GM12878 (cell line): ENCODE data around the gene MAP1S. TPM values are rescaled to one million over a fixed set of nuclear protein-coding genes. Genes with fewer than 3 reads are reported as not detected.

Source experiments
- ATAC-seq: fragments of 200-7000 bp; cut with Tn5 transposase; 3 replicates; pipeline ENCODE4 v1.9.1; 2020; ENCODE audit warnings: mild to moderate bottlenecking, moderate library complexity
- BruUV-seq: library from RNA; stranded (reverse); fragments of 400-500 nt; replicated peaks from 2 replicates; lab custom pipeline; 2021; lab: Mats Ljungman, UMichigan
- CTCF ChIA-PET: fragments of 300-600 bp; sonication (Branson Sonifier 250); formaldehyde crosslinking; extraction: SDS; loops from one replicate; lab custom pipeline; 2021; ENCODE audit warnings: inconsistent platforms; lab: Yijun Ruan, JAX
- POLR2A ChIA-PET: fragments of 350-600 bp; formaldehyde crosslinking; extraction: SDS; loops from one replicate; lab custom pipeline; 2021; ENCODE audit warnings: inconsistent platforms; lab: Charles Lee
- RAD21 ChIA-PET: fragments of 300-600 bp; sonication (Branson Sonifier 250); formaldehyde crosslinking; loops from one replicate; lab custom pipeline; 2023; ENCODE audit warnings: antibody characterized with exemption; ENCODE audit not compliant: unreplicated experiment; lab: Charles Lee
- SMC1A ChIA-PET: fragments of 300-600 bp; sonication (Branson Sonifier 250); formaldehyde crosslinking; loops from one replicate; lab custom pipeline; 2023; ENCODE audit not compliant: unreplicated experiment, uncharacterized antibody; lab: Charles Lee
- DNase-seq: peaks from one replicate; pipeline ENCODE4 v3.0.0-alpha.2; 2011; ENCODE audit warnings: low read depth, low spot score
- FAIRE-seq: peaks from 3 replicates; lab custom pipeline; 2011; peaks lifted over from hg19 to GRCh38; lab: Jason Lieb, UNC
- H2AFZ ChIP-seq: 2 replicates; pipeline ENCODE4 v1.6.0; 2011; ENCODE audit warnings: low read depth, low read length, control low read depth; ENCODE audit not compliant: control insufficient read depth
- H3K27ac ChIP-seq: 2 replicates; pipeline ENCODE4 v1.5.1; 2011; ENCODE audit warnings: control low read depth; ENCODE audit not compliant: control insufficient read depth, insufficient read depth
- H3K27me3 ChIP-seq, 2 experiments: replicated peaks in 1 of 2; 2 replicates each; pipeline versions ENCODE4 v1.6.0 to v1.6.1; 2011; ENCODE audit warnings: low read length in 1 of 2; ENCODE audit not compliant: control insufficient read depth in 2 of 2, insufficient read depth in 2 of 2
- H3K36me3 ChIP-seq, 2 experiments: 2 replicates each; pipeline ENCODE4 v1.5.1; 2011; ENCODE audit warnings: low read length in 1 of 2; ENCODE audit not compliant: control insufficient read depth in 2 of 2, insufficient read depth in 2 of 2
- H3K4me1 ChIP-seq: 2 replicates; pipeline ENCODE4 v1.6.1; 2011; ENCODE audit warnings: mild to moderate bottlenecking, low read length, moderate library complexity, mixed read lengths; ENCODE audit not compliant: control insufficient read depth, insufficient read depth
- H3K4me2 ChIP-seq: 2 replicates; pipeline ENCODE4 v1.6.0; 2011; ENCODE audit warnings: control low read depth; ENCODE audit not compliant: control insufficient read depth, insufficient read depth
- H3K4me3 ChIP-seq: fragments of 200-600 bp; sonication (generic); 2 replicates; pipeline ENCODE4 v1.5.1; 2016
- H3K79me2 ChIP-seq: 2 replicates; pipeline ENCODE4 v1.6.0; 2011; ENCODE audit warnings: low read length; ENCODE audit not compliant: control insufficient read depth, insufficient read depth
- H3K9ac ChIP-seq: 2 replicates; pipeline ENCODE4 v1.8.0; 2011; ENCODE audit warnings: low read length, control low read depth, mixed read lengths; ENCODE audit not compliant: control insufficient read depth, insufficient read depth
- H3K9me3 ChIP-seq: replicated peaks from 3 replicates; pipeline ENCODE4 v1.5.1; 2011; ENCODE audit warnings: mild to moderate bottlenecking, low read length; ENCODE audit not compliant: control insufficient read depth, insufficient read depth
- H4K20me1 ChIP-seq: 2 replicates; pipeline ENCODE4 v1.6.0; 2011; ENCODE audit not compliant: control insufficient read depth, insufficient read depth
- ASH2L ChIP-seq: fragments of 300-600, 200-600 bp; sonication (generic); IDR thresholded peaks from 2 replicates; pipeline ENCODE4 v1.6.1; 2017; ENCODE audit warnings: low read depth, mild to moderate bottlenecking, borderline replicate concordance
- RBBP5 ChIP-seq: fragments of 200-600 bp; sonication (generic); conservative IDR thresholded peaks from 2 replicates; pipeline ENCODE4 v1.6.1; 2016
- SIN3A ChIP-seq: IDR thresholded peaks from 2 replicates; pipeline ENCODE4 v1.6.1; 2012; ENCODE audit warnings: low read depth, low read length, improper control_type of control experiment
- SMARCA5 ChIP-seq: fragments of 450-650 bp; IDR thresholded peaks from 2 replicates; pipeline ENCODE4 v1.6.1; 2017; ENCODE audit warnings: mild to moderate bottlenecking
- ZNF217 ChIP-seq: fragments of 450-650 bp; IDR thresholded peaks from 2 replicates; pipeline ENCODE4 v1.6.1; 2017; ENCODE audit warnings: antibody characterized with exemption, mild to moderate bottlenecking
- WGBS: methylation state at CpG from one replicate; pipeline ENCODE4 v1.1.6; 2016; ENCODE audit warnings: low lambda C conversion rate; ENCODE audit not compliant: insufficient replicate concordance, insufficient coverage; ENCODE audit errors: missing lambda C conversion rate; 5-methylcytosine and 5-hydroxymethylcytosine counted together
- in situ Hi-C: fragments of 300-500 bp; cut with MboI; formaldehyde crosslinking; loops from 9 replicates; pipeline ENCODE4 v1.14.3; 2018; ENCODE audit warnings: mixed read lengths
- intact Hi-C: fragments of 100-400 bp; cut with micrococcal nuclease; formaldehyde crosslinking; loops from one replicate; pipeline ENCODE4 v1.14.2; 2022; ENCODE audit not compliant: unreplicated experiment
- polyA plus RNA-seq, 11 experiments: library from polyadenylated mRNA; depleted of rRNA in 4 of 11; unstranded in 6 of 11; stranded (reverse) in 5 of 11; fragments of >200 nt; fragmentation: Nextera tagmentation in 4 of 11; fragmentation: Illumina TruSeq in 1 of 11; extraction: Ambion mirVana in 4 of 11; extraction: Trizol in 1 of 11; gene quantifications; 1 replicate in 1 of 11; 2 replicates in 10 of 11; pipeline versions ENCODE4 v1.2.1 to v1.2.3, GENCODE V29; 2011 to 2016; ENCODE audit warnings: inconsistent platforms in 2 of 11, missing spikeins in 2 of 11, low read depth in 1 of 11
- total RNA-seq, 4 experiments: library from RNA; depleted of rRNA in 3 of 4; stranded (reverse); fragments of >200 nt in 3 of 4; fragmentation: Illumina TruSeq in 1 of 4; extraction: Trizol in 1 of 4; gene quantifications; 2 replicates each; pipeline versions ENCODE4 v1.2.1 to v1.2.3, GENCODE V29; 2013 to 2021

MAP1S gene
- total and polyA plus RNA-seq, 10 of the 15 experiments (the other 5 are each of a cell fraction or from before 2014, with no cell fraction given): 2.1 to 63.9 (median 15.0) TPM

GRCh38 chr19:17749912-17750317 lies 30.6 kb downstream of the MAP1S start:
- Histone ChIP-seq H3K79me2 (peaks cover 35% of the 10 kb centered on the region), H3K4me2 (peak overlapping the region; percentile 78)
- ChIA-PET SMC1A (interaction anchor here (0.8 to 8.8 kb wide), 4 partner anchors 10 to 226 kb away, joined by 3 to 93 read pairs (median 50); partner anchors contain the start of gene MAP1S), POLR2A (interaction anchor here (1.0 to 3.8 kb wide), 3 partner anchors 8 to 98 kb away, joined by 3 to 16 read pairs (median 13); partner anchors contain the start of gene JAK3)
- TF ChIP-seq ZNF217 (peak; percentile 64; the same call in 1 of the 2 replicates), SIN3A (no peak), SMARCA5 (peak; percentile 78; the same call in 1 of the 2 replicates), RBBP5 (no peak), ASH2L (no peak)
- TF ChIP-seq, all 136 proteins: peak for 2
- RAD21 ChIA-PET: interaction anchor here (1.8 kb wide), 1 partner anchor 10 kb away, joined by 10 read pairs; no protein-coding TSS in a partner anchor
- Histone ChIP-seq H2AFZ (no peak overlapping the region), H4K20me1 (no peaks in the 10 kb centered on the region), H3K27me3 (no peaks in the 10 kb centered on the region), H3K9me3 (no peaks in the 10 kb centered on the region), H3K36me3 (no peaks in the 10 kb centered on the region), H3K27ac (peak overlapping the region; percentile 95), H3K4me1 (peaks cover 41% of the 10 kb centered on the region), H3K9ac (peak overlapping the region; percentile 33), H3K4me3 (peak overlapping the region; percentile 74)
- BruUV-seq: no TSS peak
- in situ Hi-C loops (no loop called here), intact Hi-C loops (loop anchor here (5.0 kb wide), 1 partner anchor 33 kb away; the partner anchor contains the start of gene MAP1S)
- DNase-seq (no peak), ATAC-seq (no peak), FAIRE-seq (no peak)
- CTCF ChIA-PET: interaction anchor here (1.6 to 1.8 kb wide), 2 partner anchors 11 to 109 kb away, joined by 5 read pairs; partner anchors contain the start of gene RPL18A
- WGBS: 34% methylated on average over 8 of the region's 8 CpGs
